Tibial nerve (tissue), 4 donors: ENCODE data around the gene KCNK18. TPM values are rescaled to one million over a fixed set of nuclear protein-coding genes. Genes with fewer than 3 reads are reported as not detected.

ENCODE experiments used
- DNase-seq, 2 donors: peaks; one replicate each; pipeline ENCODE4 v3.0.0-alpha.2; 2019; ENCODE audit warnings: low spot score in 2 of 2
- H3K27ac ChIP-seq, 4 donors: fragments of 200-600 bp; sonication (generic) in 3 of 4; one replicate each; pipeline ENCODE4 v1.5.1; 2017 to 2019; ENCODE audit warnings: mild to moderate bottlenecking in 1 of 4
- H3K27me3 ChIP-seq, 2 donors: fragments of 200-600 bp; sonication (generic) in 1 of 2; one replicate each; pipeline versions ENCODE4 v1.5.1 to v1.6.0; 2017 to 2019
- H3K36me3 ChIP-seq, 3 donors: fragments of 200-600 bp; sonication (generic); one replicate each; pipeline ENCODE4 v1.5.1; 2018 to 2019
- H3K4me1 ChIP-seq, 4 donors: fragments of 200-600 bp; sonication (generic) in 3 of 4; one replicate each; pipeline ENCODE4 v1.5.1; 2017 to 2019
- H3K4me3 ChIP-seq, 4 donors: fragments of 200-600 bp; sonication (generic) in 3 of 4; one replicate each; pipeline ENCODE4 v1.5.1; 2017 to 2019; ENCODE audit warnings: mild to moderate bottlenecking in 1 of 4, moderate library complexity in 1 of 4
- H3K9me3 ChIP-seq, 4 donors: fragments of 200-600 bp; sonication (generic) in 3 of 4; one replicate each; pipeline ENCODE4 v1.5.1; 2017 to 2019
- EP300 ChIP-seq, 2 donors: sonication (generic); formaldehyde crosslinking; IDR thresholded peaks; one replicate each; pipeline ENCODE4 v1.6.1; 2017; ENCODE audit warnings: antibody characterized with exemption in 2 of 2, mild to moderate bottlenecking in 1 of 2
- POLR2A ChIP-seq, 2 donors: fragments of 450-650 bp; IDR thresholded peaks; one replicate each; pipeline ENCODE4 v1.6.1; 2017; ENCODE audit warnings: antibody characterized with exemption in 2 of 2, mild to moderate bottlenecking in 2 of 2, moderate library complexity in 2 of 2
- WGBS, 2 donors: methylation state at CpG; one replicate each; pipeline ENCODE4 v1.1.5; 2018; 5-methylcytosine and 5-hydroxymethylcytosine counted together
- total RNA-seq, 4 donors: library from RNA; depleted of rRNA; stranded (reverse); fragments of >200 nt; gene quantifications; one replicate each; pipeline ENCODE4 v1.1.0, GENCODE V29; 2016
- TF ChIP-seq, protein P1 (sequence below), 5 experiments: fragments of 200-600 bp in 3 of 5; fragments of 450-650 bp in 2 of 5; sonication (generic) in 3 of 5; IDR thresholded peaks; one replicate each; pipeline ENCODE4 v1.5.1; 2016 to 2019; ENCODE audit warnings: antibody characterized with exemption in 5 of 5, mild to moderate bottlenecking in 3 of 5, moderate library complexity in 2 of 5

Gene KCNK18
- total RNA-seq, 4 donors from 2014 or later: not detected

DNA sequence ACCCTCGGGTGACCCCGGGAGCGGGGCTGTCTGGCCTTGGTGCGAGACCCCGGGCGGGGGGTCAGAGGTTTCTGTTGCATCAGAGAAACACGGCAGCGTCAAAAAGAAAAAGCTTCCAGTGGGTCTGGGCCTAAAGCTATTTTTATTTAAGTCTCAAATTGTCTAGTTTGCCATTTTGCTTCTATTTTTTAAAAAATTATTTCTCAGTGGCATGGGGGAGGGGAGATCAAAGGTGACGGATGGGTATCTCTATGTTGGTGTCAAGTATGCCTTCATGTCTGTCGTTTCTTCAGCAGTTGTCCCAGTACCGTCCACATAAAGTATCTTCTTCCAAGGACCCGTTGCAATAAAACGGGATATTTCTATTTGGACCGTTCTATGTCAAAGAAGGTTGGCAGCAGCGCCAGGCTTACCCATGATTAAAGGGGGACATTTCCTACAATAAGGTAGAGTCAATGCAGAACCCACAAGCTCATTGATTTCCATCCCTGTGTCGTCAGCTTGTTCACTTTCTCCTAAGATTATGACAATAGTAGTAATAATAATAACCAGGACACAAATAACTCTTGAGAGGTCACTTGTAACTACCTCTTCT, 33.2 kb upstream of the KCNK18 start:
- Histone ChIP-seq H3K27me3 (peaks cover 0 to 100% of the 10 kb centered on the region in 2 donors), H3K4me3 (no peak overlapping the region), H3K4me1 (peaks cover 0 to 64% (median 20%) of the 10 kb centered on the region in 4 donors), H3K27ac (no peak overlapping the region), H3K36me3 (no peaks in the 10 kb centered on the region), H3K9me3 (no peaks in the 10 kb centered on the region)
- TF ChIP-seq POLR2A (IDR thresholded peaks at IDR 0.05): no peak
- TF ChIP-seq, protein P1, sequence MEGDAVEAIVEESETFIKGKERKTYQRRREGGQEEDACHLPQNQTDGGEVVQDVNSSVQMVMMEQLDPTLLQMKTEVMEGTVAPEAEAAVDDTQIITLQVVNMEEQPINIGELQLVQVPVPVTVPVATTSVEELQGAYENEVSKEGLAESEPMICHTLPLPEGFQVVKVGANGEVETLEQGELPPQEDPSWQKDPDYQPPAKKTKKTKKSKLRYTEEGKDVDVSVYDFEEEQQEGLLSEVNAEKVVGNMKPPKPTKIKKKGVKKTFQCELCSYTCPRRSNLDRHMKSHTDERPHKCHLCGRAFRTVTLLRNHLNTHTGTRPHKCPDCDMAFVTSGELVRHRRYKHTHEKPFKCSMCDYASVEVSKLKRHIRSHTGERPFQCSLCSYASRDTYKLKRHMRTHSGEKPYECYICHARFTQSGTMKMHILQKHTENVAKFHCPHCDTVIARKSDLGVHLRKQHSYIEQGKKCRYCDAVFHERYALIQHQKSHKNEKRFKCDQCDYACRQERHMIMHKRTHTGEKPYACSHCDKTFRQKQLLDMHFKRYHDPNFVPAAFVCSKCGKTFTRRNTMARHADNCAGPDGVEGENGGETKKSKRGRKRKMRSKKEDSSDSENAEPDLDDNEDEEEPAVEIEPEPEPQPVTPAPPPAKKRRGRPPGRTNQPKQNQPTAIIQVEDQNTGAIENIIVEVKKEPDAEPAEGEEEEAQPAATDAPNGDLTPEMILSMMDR (IDR thresholded peaks at IDR 0.05): no peak
- WGBS, 2 donors: 30 to 37% methylated on average over 16 of the region's 16 CpGs
- no peak for DNase-seq

DNA sequence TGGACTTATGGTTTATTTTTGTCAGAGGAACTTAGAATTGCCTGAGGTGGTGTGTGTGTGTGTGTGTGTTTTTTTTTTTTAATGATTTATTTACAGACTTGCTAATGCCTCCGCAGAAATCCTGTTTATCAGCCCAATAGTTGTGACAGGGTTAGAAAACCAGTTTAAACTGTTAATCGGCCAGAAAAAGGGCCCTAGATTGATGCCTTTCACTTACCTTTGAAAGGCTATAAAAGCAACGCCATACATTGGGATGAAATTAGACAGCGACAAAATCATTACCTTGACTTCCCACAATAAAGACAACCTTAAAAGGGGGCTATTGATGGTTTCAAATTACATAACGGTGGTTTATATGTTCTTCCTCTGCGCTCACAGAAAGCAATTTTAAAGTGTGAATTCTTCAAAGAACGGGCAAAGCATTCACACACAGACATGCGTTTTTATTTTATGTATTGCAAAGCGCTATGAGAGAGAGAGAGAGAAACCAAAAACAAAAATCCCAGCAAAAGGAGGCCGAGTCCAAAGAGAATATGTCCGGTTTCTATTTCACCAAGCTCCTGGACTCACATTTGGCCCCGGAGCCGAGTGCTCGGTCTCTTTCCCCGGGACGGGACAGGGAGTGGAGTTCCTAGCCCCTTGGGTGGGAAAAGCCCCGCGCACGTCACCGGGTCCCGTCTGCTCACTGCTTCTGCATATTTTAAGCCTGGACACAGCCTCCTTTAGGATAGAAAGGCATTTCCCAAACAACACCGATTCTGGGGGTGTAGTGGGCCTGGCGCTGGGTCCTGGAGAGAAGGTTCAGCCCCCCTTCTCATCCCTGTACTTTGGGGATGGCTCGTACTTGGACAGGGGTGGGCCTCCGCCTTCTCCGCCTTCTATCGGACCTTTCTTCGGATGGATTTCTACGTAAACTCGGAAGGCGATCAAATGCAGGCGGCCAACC, 32.4 kb upstream of the KCNK18 start:
- Histone ChIP-seq H3K4me3 (peak overlapping the region in 3 of 4 donors; percentile 14 to 40 (median 24)), H3K27me3 (peaks cover 0 to 100% of the 10 kb centered on the region in 2 donors), H3K9me3 (no peaks in the 10 kb centered on the region), H3K36me3 (no peaks in the 10 kb centered on the region), H3K4me1 (peaks cover 0 to 64% (median 20%) of the 10 kb centered on the region in 4 donors), H3K27ac (no peak overlapping the region)
- TF ChIP-seq EP300 (IDR thresholded peaks at IDR 0.05) (no peak), POLR2A (IDR thresholded peaks at IDR 0.05) (no peak)
- TF ChIP-seq, protein P1 (IDR thresholded peaks at IDR 0.05): no peak
- DNase-seq: no peak
- 9 to 11% methylated on average over 32 of the region's 32 CpGs for WGBS, 2 donors

DNA sequence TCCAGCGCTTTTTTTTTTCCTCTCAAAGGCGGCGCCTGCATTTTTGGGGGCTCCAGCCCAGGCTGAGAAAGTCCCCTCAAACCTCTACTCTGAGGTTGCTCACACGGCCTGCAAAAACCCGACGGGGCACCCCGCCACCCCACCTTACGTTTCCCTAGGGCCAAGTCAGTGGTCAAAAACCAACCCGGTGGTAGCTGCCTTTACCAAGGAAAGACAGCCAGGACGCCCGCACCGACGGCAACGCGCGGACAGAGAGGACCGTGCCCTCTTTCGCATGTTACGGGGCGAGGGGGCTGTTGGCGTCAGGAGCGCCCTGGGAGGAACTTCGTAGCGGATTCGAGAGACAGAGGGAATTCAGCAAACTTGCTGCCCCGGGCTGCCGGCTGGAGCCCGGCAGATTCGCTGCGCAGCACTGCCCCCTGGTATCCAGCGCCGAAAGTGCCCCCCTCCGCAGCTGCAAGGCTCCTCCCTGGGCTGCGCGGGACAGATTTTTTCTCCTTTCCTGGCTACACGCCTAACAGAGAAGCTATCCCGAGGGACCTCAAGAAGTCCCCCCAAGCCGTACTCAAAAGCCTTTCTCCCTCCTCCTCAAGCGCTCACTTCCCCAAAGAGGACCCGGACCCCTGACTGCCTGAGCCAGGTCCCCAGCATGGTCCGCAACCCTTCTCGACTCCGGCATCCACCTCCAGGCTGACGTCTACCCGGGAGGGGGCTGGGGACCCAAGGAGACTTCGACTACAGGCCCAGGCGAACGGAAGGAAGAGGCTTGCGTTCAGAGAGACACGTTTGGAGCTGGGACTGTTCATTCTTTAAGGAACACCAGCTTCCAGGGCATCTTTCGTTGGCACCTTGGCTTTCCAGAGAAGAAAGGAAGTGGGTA, 31.5 kb upstream of the KCNK18 start:
- WGBS, 2 donors: 0 to 2% methylated on average over 40 to 51 of the region's 51 CpGs

DNA sequence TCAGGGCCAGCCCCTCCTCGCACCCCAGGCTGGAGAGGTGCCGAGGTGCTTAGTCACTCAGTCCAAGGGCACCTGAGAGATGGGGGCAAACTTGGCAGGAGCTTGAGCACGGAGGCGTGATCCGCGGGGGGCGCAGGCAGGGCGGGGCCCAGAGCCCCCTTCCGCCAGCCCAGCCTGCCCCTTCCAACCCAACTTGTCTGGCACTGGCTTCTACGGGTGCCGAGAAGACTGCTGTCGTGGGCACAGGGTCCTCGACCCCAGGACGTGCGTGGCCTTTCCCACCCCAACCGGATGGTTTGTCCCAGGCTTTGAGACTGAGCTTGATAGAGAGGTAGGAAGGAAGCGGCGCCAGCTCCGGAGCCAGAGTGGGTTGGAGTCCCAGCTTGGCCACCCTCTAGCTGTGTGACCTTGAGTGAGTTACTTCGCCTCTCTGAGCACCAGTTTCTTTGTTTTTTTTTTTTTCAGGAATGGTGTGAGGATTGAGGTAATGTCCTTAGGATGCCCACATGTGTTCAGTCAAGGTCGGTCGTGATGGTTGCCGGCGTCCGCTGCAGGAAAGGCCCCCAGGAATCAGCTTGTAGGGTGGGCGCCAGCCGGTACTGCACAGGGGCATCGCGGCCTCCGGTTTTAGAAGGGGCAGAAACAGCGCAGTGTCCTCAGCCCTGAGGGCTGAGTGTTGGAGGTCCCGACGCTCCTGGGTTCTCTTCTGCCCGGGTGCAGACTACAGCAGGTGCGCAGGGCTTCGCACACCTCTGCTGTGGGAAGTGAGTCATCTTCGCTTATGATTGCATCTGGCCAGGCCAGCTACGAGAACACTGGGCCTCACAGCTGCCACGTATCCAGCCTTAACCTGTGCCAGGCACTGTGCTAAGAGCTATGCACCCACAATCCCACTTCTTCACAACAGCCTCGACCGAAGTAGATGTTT, 30.6 kb upstream of the KCNK18 start:
- 8 to 10% methylated on average over 36 to 39 of the region's 41 CpGs for WGBS, 2 donors
- peaks cover 0 to 100% of the 10 kb centered on the region in 2 donors for H3K27me3 ChIP-seq
- no peak overlapping the region for H3K27ac ChIP-seq
- H3K9me3 ChIP-seq: no peaks in the 10 kb centered on the region
- no peaks in the 10 kb centered on the region for H3K36me3 ChIP-seq
- TF ChIP-seq EP300 (IDR thresholded peaks at IDR 0.05) (no peak), POLR2A (IDR thresholded peaks at IDR 0.05) (no peak)
- TF ChIP-seq, protein P1 (IDR thresholded peaks at IDR 0.05): no peak
- no peak overlapping the region for H3K4me3 ChIP-seq
- no peak for DNase-seq
- H3K4me1 ChIP-seq: peaks cover 0 to 63% (median 20%) of the 10 kb centered on the region in 4 donors

More for the DNA sequence above, 31.5 kb upstream of the KCNK18 start:
- H3K36me3 ChIP-seq: no peaks in the 10 kb centered on the region
- H3K27me3 ChIP-seq: peaks cover 0 to 100% of the 10 kb centered on the region in 2 donors
- no peak for TF ChIP-seq EP300 (IDR thresholded peaks at IDR 0.05)
- TF ChIP-seq, protein P1 (IDR thresholded peaks at IDR 0.05): peak; percentile 25 to 44 (median 31)
- DNase-seq: no peak
- peak overlapping the region in 1 of 4 donors; percentile 40 for H3K4me3 ChIP-seq
- no peaks in the 10 kb centered on the region for H3K9me3 ChIP-seq
- H3K4me1 ChIP-seq: peaks cover 0 to 64% (median 20%) of the 10 kb centered on the region in 4 donors
- H3K27ac ChIP-seq: no peak overlapping the region
